ENCODE measurements around the gene TDRD12. TPM values are rescaled to one million over a fixed set of nuclear protein-coding genes. Genes with fewer than 3 reads are reported as not detected.

TDRD12 gene
- total RNA-seq, 4 donors from 2014 or later: 0.16 to 1.3 (median 0.73) TPM

DNA sequence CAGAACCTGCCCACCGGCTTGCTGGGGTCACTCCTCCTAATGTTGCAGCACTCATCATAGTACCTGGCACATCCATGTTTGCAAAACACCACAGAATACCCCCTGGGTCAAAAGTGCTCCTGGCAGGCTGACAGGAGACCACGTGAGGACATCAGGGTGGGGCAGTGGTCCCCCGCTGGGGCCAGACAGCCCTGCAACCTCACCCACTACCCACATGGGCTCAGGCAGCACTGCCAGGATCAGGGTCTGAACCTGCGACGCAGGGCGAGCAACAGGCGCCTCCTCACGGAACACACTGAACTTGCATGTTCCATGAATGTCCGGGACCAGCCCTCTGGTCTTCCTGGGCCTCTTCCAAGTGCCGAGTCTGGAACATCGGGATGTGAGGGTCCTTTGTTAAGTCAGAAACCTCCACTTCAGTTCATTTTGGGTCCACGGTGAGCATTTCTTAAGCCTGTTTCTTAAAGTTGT is 151.4 kb downstream of the TDRD12 start:
- DNase-seq (ENCODE audit: low spot score in 2 of 2): peak in 1 of 2 donors; percentile 71
- intact Hi-C loops (cut with DNase I; ENCODE audit: low total_unique reads): loop anchor here (5.0 kb wide), 1 partner anchor 444 kb away; no protein-coding TSS in a partner anchor
- TF ChIP-seq, protein P1, sequence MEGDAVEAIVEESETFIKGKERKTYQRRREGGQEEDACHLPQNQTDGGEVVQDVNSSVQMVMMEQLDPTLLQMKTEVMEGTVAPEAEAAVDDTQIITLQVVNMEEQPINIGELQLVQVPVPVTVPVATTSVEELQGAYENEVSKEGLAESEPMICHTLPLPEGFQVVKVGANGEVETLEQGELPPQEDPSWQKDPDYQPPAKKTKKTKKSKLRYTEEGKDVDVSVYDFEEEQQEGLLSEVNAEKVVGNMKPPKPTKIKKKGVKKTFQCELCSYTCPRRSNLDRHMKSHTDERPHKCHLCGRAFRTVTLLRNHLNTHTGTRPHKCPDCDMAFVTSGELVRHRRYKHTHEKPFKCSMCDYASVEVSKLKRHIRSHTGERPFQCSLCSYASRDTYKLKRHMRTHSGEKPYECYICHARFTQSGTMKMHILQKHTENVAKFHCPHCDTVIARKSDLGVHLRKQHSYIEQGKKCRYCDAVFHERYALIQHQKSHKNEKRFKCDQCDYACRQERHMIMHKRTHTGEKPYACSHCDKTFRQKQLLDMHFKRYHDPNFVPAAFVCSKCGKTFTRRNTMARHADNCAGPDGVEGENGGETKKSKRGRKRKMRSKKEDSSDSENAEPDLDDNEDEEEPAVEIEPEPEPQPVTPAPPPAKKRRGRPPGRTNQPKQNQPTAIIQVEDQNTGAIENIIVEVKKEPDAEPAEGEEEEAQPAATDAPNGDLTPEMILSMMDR (IDR thresholded peaks at IDR 0.05): no peak
- no peak for TF ChIP-seq POLR2A (IDR thresholded peaks at IDR 0.05)
- H3K4me3 ChIP-seq (ENCODE audit: low read depth, poor library complexity, severe bottlenecking): no peak overlapping the region
- 64 to 84% methylated on average over 10 to 11 of the region's 12 CpGs for WGBS, 2 donors

DNA sequence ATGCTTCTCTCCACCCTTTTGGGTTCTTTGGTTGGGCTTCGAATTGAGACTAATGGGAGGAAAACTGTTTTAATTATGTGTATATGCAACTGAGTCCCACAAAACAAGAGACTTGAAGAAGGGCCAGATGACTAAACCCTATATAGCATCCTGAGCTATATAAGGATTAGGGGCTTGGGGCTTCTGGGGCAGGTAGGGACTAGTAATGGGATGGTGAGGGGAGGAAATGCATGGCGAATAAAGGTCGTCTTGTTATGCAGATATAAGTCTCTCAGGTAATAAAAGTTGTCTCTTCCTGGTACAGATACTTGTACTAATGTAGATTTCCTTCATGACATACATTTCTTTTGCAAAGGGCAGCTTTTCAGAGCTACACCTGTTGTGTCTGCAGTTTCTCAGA is 152.8 kb downstream of the TDRD12 start:
- no peak for DNase-seq (ENCODE audit: low spot score in 2 of 2)
- 88% methylated on average over 3 of the region's 3 CpGs for WGBS, 2 donors
- TF ChIP-seq, protein P1 (IDR thresholded peaks at IDR 0.05): no peak
- intact Hi-C loops (cut with DNase I; ENCODE audit: low total_unique reads): loop anchor here (5.0 kb wide), 1 partner anchor 445 kb away; no protein-coding TSS in a partner anchor
- H3K4me3 ChIP-seq (ENCODE audit: low read depth, poor library complexity, severe bottlenecking): no peak overlapping the region

DNA sequence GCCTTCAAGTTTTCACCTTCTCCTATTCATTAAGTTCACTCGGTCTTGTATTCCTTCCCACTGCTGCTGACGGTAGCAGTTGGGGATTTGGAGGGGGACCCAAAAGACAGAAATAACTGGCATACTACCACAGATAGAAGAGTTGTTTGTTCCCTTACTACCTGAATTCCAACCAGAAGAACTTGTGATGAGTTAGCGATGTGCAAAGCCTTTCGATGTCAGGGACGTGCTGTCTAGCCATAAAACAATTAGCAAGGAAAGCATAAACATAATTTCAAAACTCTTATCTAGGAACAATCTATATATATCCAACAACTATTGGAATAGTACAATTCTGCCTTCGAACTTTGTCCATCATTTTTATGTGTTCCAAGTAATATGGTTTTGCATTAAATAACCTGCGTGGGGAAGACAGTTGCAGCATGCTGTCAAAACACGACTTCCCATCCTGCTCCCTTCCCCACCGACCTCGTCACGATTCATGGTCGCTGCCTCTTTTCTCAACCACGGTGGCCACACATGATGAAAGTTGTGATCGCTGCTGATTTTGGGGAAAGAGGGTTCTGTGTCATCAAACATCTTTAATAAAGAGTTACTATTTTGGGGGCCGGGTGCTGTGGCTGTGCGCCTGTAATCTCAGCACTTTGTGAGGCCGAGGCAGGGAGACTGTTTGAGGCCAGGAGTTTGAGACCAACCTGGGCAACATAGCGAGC is 153.8 kb downstream of the TDRD12 start:
- WGBS, 2 donors: 82 to 92% methylated on average over 18 of the region's 18 CpGs
- intact Hi-C loops (cut with DNase I; ENCODE audit: low total_unique reads): loop anchor here (5.0 kb wide), 1 partner anchor 446 kb away; no protein-coding TSS in a partner anchor
- peak in 1 of 2 donors; percentile 68 for DNase-seq (ENCODE audit: low spot score in 2 of 2)
- no peak for TF ChIP-seq POLR2A (IDR thresholded peaks at IDR 0.05)
- TF ChIP-seq, protein P1 (IDR thresholded peaks at IDR 0.05): no peak
- H3K4me3 ChIP-seq (ENCODE audit: low read depth, poor library complexity, severe bottlenecking): no peak overlapping the region

DNA sequence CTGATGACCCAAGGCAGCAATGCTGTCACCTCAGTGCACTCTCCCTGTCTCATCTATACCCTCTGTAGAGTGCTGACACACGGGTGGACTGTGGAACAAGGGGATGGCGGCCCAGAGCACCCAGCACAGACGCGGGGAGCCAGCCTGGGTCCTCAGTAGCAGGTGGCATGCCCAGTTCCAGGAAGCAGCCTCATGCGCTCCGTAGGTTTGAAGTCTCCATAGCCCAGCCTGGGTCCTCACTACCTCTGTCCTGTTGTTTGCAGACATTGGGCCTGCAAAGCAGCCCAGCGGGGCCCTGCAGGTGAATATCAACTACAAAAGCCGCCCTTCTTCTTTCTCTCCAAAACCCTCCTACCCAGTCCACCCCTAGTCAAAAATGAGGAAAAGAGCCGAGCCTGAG is 155.0 kb downstream of the TDRD12 start:
- intact Hi-C loops (cut with DNase I; ENCODE audit: low total_unique reads): loop anchor here (5.0 kb wide), 1 partner anchor 447 kb away; no protein-coding TSS in a partner anchor
- DNase-seq (ENCODE audit: low spot score in 2 of 2): peak in 1 of 2 donors; percentile 67
- TF ChIP-seq, protein P1 (IDR thresholded peaks at IDR 0.05): no peak
- TF ChIP-seq POLR2A (IDR thresholded peaks at IDR 0.05): no peak

DNA sequence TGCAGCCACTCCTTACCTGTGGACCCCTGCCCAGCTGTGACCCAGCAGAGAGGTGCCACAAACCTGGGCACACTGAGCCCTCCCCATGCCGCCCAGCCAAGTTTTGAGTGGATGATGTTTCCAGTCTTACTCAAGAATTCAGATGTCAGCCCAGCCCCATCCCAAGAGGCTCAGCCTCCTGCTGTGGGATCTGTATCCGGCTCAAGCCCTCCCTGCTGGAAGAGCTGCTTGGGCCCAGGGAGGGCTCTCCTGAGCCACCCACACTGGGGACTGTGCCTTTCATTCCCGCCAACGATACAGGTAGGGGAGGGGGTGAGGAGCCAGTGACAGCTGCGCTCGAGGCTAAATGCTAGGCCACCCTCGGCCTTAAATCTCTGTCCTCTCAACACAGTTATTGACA is 155.9 kb downstream of the TDRD12 start:
- 72 to 77% methylated on average over 7 of the region's 7 CpGs for WGBS, 2 donors
- DNase-seq (ENCODE audit: low spot score in 2 of 2): peak in 1 of 2 donors; percentile 59
- no peak for TF ChIP-seq POLR2A (IDR thresholded peaks at IDR 0.05)
- TF ChIP-seq, protein P1 (IDR thresholded peaks at IDR 0.05): no peak
- intact Hi-C loops (cut with DNase I; ENCODE audit: low total_unique reads): no loop called here
- no peak overlapping the region for H3K4me3 ChIP-seq (ENCODE audit: low read depth, poor library complexity, severe bottlenecking)

More for the DNA sequence above, 155.0 kb downstream of the TDRD12 start:
- H3K4me3 ChIP-seq (ENCODE audit: low read depth, poor library complexity, severe bottlenecking): no peak overlapping the region
- WGBS, 2 donors: 78 to 98% methylated on average over 9 of the region's 9 CpGs

All from lower leg skin (tissue), 4 donors.